Measurements from ENCODE around the gene DYNC1I1. TPM values are rescaled to one million over a fixed set of nuclear protein-coding genes. Genes with fewer than 3 reads are reported as not detected.

DYNC1I1 gene
- total RNA-seq, 1 experiment from 2014 or later = 3.6 TPM

DNA sequence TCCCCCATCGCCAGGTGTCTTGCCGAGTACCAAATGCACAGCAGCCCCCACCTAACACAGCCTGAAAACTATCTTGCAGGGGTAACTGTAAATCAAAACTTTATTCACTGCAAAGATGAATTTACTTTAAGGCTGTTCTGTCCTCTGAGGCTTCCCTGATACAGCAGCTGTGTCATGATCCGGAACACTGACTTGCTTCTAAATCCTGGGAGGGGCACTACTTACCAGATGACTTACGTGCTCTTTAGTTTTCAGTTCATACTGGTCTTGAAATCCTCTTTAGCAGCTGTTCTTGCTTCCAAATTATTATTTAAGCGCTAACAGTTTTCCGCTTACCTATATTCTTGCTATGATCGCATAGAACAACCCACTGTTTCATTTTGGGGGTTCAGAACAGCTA is 4.9 kb downstream of the DYNC1I1 start:
- ChIA-PET POLR2A (ENCODE audit: low non-redundant PET) (no interaction called here), CTCF (no interaction called here)
- Histone ChIP-seq H3K4me3 (ENCODE audit: low read depth, low read length, poor library complexity, severe bottlenecking) (no peak overlapping the region), H3K4me1 (ENCODE audit: insufficient read depth, low read length, poor library complexity, severe bottlenecking) (no peaks in the 10 kb centered on the region), H3K9me3 (ENCODE audit: low read depth, low read length, poor library complexity, severe bottlenecking) (no peaks in the 10 kb centered on the region), H3K27ac (ENCODE audit: low read depth, low read length, poor library complexity, severe bottlenecking) (no peak overlapping the region), H3K27me3 (replicated peaks; ENCODE audit: insufficient read depth, low read depth, low read length, poor library complexity) (no peaks in the 10 kb centered on the region), H3K36me3 (ENCODE audit: insufficient read depth, low read length, poor library complexity, severe bottlenecking) (no peaks in the 10 kb centered on the region)
- BruUV-seq (replicated peaks) = no TSS peak
- no peak for DNase-seq (ENCODE audit: low spot score)
- intact Hi-C loops (cut with micrococcal nuclease; ENCODE audit: unreplicated experiment) = no loop called here
- no peak for TF ChIP-seq EZH2 (IDR thresholded peaks at IDR 0.05; ENCODE audit: borderline replicate concordance, low read depth, low read length, poor library complexity, severe bottlenecking)
- TF ChIP-seq, protein P1, sequence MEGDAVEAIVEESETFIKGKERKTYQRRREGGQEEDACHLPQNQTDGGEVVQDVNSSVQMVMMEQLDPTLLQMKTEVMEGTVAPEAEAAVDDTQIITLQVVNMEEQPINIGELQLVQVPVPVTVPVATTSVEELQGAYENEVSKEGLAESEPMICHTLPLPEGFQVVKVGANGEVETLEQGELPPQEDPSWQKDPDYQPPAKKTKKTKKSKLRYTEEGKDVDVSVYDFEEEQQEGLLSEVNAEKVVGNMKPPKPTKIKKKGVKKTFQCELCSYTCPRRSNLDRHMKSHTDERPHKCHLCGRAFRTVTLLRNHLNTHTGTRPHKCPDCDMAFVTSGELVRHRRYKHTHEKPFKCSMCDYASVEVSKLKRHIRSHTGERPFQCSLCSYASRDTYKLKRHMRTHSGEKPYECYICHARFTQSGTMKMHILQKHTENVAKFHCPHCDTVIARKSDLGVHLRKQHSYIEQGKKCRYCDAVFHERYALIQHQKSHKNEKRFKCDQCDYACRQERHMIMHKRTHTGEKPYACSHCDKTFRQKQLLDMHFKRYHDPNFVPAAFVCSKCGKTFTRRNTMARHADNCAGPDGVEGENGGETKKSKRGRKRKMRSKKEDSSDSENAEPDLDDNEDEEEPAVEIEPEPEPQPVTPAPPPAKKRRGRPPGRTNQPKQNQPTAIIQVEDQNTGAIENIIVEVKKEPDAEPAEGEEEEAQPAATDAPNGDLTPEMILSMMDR (conservative IDR thresholded peaks at IDR 0.05; ENCODE audit: low read depth, low read length) = no peak

DNA sequence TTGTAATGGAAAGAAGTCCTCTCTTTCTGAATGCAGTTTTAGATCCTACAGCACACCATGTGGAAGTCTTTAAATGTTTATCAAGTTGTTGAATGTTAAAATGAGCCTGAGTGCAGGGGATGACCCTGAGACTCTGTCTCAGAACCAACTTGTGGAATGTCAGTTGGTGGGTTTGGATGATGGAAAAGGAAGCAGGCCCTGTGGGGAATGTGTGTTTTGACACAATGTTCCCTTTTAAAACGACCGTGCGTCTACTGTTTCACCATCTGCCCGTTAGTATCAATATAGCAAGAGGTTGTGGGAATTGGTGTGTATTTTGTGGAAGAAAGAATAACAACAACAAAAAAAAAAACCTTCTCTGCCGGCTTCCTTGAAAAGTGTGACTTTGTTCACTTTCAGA is 8.3 kb downstream of the DYNC1I1 start:
- Histone ChIP-seq H3K27ac (ENCODE audit: low read depth, low read length, poor library complexity, severe bottlenecking) (no peak overlapping the region), H3K4me3 (ENCODE audit: low read depth, low read length, poor library complexity, severe bottlenecking) (no peak overlapping the region), H3K27me3 (replicated peaks; ENCODE audit: insufficient read depth, low read depth, low read length, poor library complexity) (no peaks in the 10 kb centered on the region), H3K36me3 (ENCODE audit: insufficient read depth, low read length, poor library complexity, severe bottlenecking) (no peaks in the 10 kb centered on the region), H3K9me3 (ENCODE audit: low read depth, low read length, poor library complexity, severe bottlenecking) (no peaks in the 10 kb centered on the region), H3K4me1 (ENCODE audit: insufficient read depth, low read length, poor library complexity, severe bottlenecking) (no peaks in the 10 kb centered on the region)
- intact Hi-C loops (cut with micrococcal nuclease; ENCODE audit: unreplicated experiment) = no loop called here
- CTCF ChIA-PET = no interaction called here
- POLR2A ChIA-PET (ENCODE audit: low non-redundant PET) = no interaction called here
- BruUV-seq (replicated peaks) = no TSS peak
- no peak for TF ChIP-seq EZH2 (IDR thresholded peaks at IDR 0.05; ENCODE audit: borderline replicate concordance, low read depth, low read length, poor library complexity, severe bottlenecking)
- TF ChIP-seq, protein P1 (conservative IDR thresholded peaks at IDR 0.05; ENCODE audit: low read depth, low read length) = no peak
- DNase-seq (ENCODE audit: low spot score) = no peak

DNA sequence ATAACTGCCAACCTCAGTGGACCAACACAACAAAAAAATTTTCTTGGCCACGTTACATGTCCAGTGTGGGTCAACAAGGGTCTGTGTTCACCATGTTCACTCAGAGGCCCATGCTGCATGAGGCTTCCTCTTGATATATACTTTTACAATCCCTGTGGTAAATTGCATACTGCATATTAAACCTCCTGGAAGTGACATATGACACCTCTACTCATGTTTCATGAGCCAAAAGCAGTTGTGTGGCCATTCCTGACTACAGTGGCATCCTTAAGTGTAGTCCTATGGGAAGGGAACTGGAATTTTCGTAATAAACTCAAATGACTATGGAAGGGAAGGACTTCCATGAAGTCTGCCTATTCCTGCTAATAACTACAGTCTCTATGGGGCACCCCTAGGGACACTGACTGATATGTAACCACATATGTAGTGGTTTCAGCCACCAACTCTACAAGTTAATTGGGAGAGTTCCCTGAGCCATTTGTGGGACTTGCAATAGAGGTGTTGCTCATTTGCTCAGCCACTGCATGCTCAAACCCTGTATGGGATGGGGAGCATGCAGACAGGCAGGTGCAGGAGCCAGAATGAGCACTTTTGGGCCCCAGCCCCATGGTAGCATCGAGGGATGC is 9.7 kb downstream of the DYNC1I1 start:
- intact Hi-C loops (cut with micrococcal nuclease; ENCODE audit: unreplicated experiment) = no loop called here
- CTCF ChIA-PET = no interaction called here

More for the DNA sequence above, 9.7 kb downstream of the DYNC1I1 start:
- no TSS peak for BruUV-seq (replicated peaks)
- H3K36me3 ChIP-seq (ENCODE audit: insufficient read depth, low read length, poor library complexity, severe bottlenecking) = no peaks in the 10 kb centered on the region
- no peak for DNase-seq (ENCODE audit: low spot score)
- no peak overlapping the region for H3K4me3 ChIP-seq (ENCODE audit: low read depth, low read length, poor library complexity, severe bottlenecking)
- H3K27me3 ChIP-seq (replicated peaks; ENCODE audit: insufficient read depth, low read depth, low read length, poor library complexity) = no peaks in the 10 kb centered on the region
- POLR2A ChIA-PET (ENCODE audit: low non-redundant PET) = no interaction called here
- H3K9me3 ChIP-seq (ENCODE audit: low read depth, low read length, poor library complexity, severe bottlenecking) = no peaks in the 10 kb centered on the region
- no peak overlapping the region for H3K27ac ChIP-seq (ENCODE audit: low read depth, low read length, poor library complexity, severe bottlenecking)
- H3K4me1 ChIP-seq (ENCODE audit: insufficient read depth, low read length, poor library complexity, severe bottlenecking) = no peaks in the 10 kb centered on the region
- no peak for TF ChIP-seq EZH2 (IDR thresholded peaks at IDR 0.05; ENCODE audit: borderline replicate concordance, low read depth, low read length, poor library complexity, severe bottlenecking)
- TF ChIP-seq, protein P1 (conservative IDR thresholded peaks at IDR 0.05; ENCODE audit: low read depth, low read length) = no peak

Measured in A673 (cell line).